ENCODE data around the gene ITPRID2. TPM values are rescaled to one million over a fixed set of nuclear protein-coding genes. Genes with fewer than 3 reads are reported as not detected.

ITPRID2 gene
- total RNA-seq, 1 donor from 2014 or later, result 100 TPM

DNA sequence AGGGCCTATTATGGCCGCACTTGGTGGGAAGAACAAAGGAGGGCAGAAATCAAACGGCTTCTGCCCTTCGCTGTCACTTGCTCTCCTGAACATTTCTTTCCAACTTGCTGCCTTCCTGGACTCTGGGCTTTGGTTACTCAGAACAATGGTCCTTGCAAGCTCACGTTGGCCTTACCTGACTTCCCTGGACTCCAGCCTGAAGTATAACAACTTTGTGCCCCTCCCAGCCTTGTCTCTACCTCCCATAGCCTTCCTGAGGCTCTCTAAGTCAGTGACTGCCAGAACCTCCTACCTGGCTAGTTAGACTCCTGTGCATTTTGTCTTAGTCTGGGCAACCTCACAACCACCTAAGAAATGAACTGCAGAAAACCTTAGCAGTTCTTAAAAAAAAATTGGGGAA, 30.2 kb upstream of the ITPRID2 start:
- DNase-seq (ENCODE audit: extremely low spot score, unreplicated experiment), result no peak
- no peaks in the 10 kb centered on the region for H3K4me1 Mint-ChIP-seq (ENCODE audit: unreplicated experiment)
- H3K36me3 Mint-ChIP-seq (ENCODE audit: unreplicated experiment), result no peaks in the 10 kb centered on the region
- TF ChIP-seq, protein P1, sequence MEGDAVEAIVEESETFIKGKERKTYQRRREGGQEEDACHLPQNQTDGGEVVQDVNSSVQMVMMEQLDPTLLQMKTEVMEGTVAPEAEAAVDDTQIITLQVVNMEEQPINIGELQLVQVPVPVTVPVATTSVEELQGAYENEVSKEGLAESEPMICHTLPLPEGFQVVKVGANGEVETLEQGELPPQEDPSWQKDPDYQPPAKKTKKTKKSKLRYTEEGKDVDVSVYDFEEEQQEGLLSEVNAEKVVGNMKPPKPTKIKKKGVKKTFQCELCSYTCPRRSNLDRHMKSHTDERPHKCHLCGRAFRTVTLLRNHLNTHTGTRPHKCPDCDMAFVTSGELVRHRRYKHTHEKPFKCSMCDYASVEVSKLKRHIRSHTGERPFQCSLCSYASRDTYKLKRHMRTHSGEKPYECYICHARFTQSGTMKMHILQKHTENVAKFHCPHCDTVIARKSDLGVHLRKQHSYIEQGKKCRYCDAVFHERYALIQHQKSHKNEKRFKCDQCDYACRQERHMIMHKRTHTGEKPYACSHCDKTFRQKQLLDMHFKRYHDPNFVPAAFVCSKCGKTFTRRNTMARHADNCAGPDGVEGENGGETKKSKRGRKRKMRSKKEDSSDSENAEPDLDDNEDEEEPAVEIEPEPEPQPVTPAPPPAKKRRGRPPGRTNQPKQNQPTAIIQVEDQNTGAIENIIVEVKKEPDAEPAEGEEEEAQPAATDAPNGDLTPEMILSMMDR (IDR thresholded peaks at IDR 0.05), result no peak
- no peak overlapping the region for H3K4me3 Mint-ChIP-seq (ENCODE audit: unreplicated experiment)
- no peaks in the 10 kb centered on the region for H3K27me3 Mint-ChIP-seq (ENCODE audit: unreplicated experiment)
- no peaks in the 10 kb centered on the region for H3K9me3 Mint-ChIP-seq (ENCODE audit: unreplicated experiment)
- no peak overlapping the region for H3K27ac Mint-ChIP-seq (ENCODE audit: unreplicated experiment)

DNA sequence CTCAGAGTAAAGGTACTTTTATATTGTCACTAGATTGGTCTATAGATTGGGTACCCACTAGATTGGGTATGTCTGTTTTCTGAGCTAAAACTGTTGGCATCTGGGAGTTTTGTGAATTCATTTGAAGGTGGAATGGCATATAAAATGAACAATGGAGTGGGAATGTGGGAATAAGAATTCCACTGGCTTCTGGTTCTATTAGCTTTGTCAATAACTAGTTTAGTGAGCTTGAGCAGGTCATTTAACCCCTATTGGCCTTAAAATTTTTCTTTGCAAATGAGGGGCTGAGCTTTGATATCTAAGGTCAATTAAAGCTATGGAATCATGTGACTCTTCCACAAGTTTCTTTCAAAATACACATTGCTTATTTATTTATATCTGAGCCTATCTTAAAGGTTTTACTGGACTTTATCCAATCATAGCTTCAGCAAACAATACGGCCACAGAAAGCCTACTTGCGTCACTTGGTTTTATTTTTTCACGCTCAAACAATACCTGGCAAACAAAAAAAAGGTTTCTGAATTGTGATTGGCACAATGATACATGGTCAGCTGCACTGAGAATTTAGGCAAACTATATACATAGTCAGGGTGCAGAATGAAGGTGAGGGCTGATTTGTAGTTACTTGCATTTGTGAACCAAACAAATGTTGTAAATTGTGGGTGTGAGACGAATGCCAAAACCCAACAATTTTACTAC, 28.8 kb upstream of the ITPRID2 start:
- Mint-ChIP-seq H3K27ac (ENCODE audit: unreplicated experiment) (no peak overlapping the region), H3K27me3 (ENCODE audit: unreplicated experiment) (no peaks in the 10 kb centered on the region), H3K36me3 (ENCODE audit: unreplicated experiment) (no peaks in the 10 kb centered on the region), H3K4me3 (ENCODE audit: unreplicated experiment) (no peak overlapping the region), H3K9me3 (ENCODE audit: unreplicated experiment) (no peaks in the 10 kb centered on the region), H3K4me1 (ENCODE audit: unreplicated experiment) (no peaks in the 10 kb centered on the region)
- TF ChIP-seq, protein P1 (IDR thresholded peaks at IDR 0.05), result no peak
- no peak for DNase-seq (ENCODE audit: extremely low spot score, unreplicated experiment)

DNA sequence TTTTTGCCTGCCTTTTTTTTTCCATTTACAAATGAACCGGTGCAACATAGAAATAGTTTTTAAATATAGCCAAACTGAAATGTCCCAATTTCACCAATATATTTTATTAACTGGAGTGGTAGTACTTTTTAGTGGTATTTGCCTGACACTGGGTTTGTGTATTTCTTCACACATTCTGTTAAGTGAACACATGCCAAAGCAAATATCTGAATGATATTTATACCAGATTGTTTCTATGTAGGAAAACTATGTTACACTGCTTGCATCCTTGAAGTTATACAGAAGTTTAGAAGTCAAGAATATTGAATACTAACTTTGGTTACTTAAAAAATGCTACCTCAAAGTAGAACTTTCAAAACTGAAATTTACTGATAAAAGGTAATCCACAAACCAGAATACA, 19.4 kb upstream of the ITPRID2 start:
- no peak overlapping the region for H3K27ac Mint-ChIP-seq (ENCODE audit: unreplicated experiment)
- H3K4me1 Mint-ChIP-seq (ENCODE audit: unreplicated experiment), result peaks cover 12% of the 10 kb centered on the region
- H3K36me3 Mint-ChIP-seq (ENCODE audit: unreplicated experiment), result no peaks in the 10 kb centered on the region
- no peak overlapping the region for H3K4me3 Mint-ChIP-seq (ENCODE audit: unreplicated experiment)
- no peaks in the 10 kb centered on the region for H3K27me3 Mint-ChIP-seq (ENCODE audit: unreplicated experiment)
- no peak for DNase-seq (ENCODE audit: extremely low spot score, unreplicated experiment)
- H3K9me3 Mint-ChIP-seq (ENCODE audit: unreplicated experiment), result no peaks in the 10 kb centered on the region
- TF ChIP-seq, protein P1 (IDR thresholded peaks at IDR 0.05), result no peak

DNA sequence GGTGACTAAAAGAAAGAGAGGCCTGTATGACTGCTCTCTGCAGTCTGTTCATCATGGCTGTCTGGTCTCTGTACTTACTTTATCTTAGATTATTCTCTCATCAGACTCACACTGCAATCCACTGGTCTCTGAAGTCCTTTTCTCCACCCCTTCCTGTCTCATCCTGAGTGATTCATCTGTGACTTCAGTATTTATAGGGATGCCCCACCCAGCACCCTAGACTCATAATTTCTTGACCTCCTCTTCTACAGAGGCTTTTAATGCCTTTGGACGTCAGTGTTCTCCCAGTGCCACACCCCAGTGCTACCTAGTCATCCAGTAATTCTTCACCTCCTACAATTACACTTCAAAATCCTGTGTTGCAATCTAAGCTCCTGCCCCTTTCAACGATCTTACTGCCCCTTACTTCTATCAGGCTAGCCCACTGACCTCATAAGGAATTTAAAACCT, 14.9 kb upstream of the ITPRID2 start:
- DNase-seq (ENCODE audit: extremely low spot score, unreplicated experiment), result no peak
- no peaks in the 10 kb centered on the region for H3K9me3 Mint-ChIP-seq (ENCODE audit: unreplicated experiment)
- H3K36me3 Mint-ChIP-seq (ENCODE audit: unreplicated experiment), result no peaks in the 10 kb centered on the region
- no peak overlapping the region for H3K27ac Mint-ChIP-seq (ENCODE audit: unreplicated experiment)
- H3K27me3 Mint-ChIP-seq (ENCODE audit: unreplicated experiment), result no peaks in the 10 kb centered on the region
- no peak overlapping the region for H3K4me3 Mint-ChIP-seq (ENCODE audit: unreplicated experiment)
- H3K4me1 Mint-ChIP-seq (ENCODE audit: unreplicated experiment), result peaks cover 12% of the 10 kb centered on the region
- TF ChIP-seq, protein P1 (IDR thresholded peaks at IDR 0.05), result no peak

DNA sequence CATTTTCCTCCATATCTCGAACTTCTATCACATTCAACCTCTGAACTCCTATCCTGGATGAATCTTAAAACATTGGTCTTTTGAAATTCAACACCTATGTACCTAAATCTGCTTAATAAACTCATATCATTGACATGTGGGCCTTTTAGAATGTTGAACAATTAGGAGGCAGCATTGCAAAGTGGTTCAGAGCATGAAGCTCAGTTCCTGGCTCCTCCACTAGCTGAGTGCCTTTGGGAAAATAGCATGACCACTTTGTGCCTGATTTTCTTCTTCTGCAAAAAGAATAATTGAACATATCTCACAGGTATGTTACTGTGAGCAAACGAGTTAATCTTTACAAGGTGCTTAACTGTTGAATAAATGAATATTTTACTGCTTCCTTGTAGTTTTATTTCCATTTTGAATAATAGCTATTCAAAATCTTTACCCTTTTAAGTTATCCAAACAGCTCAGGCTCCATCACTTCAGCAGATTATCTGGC, 14.3 kb upstream of the ITPRID2 start:
- Mint-ChIP-seq H3K4me1 (ENCODE audit: unreplicated experiment) (peaks cover 8% of the 10 kb centered on the region), H3K36me3 (ENCODE audit: unreplicated experiment) (no peaks in the 10 kb centered on the region), H3K9me3 (ENCODE audit: unreplicated experiment) (no peaks in the 10 kb centered on the region), H3K27ac (ENCODE audit: unreplicated experiment) (no peak overlapping the region), H3K4me3 (ENCODE audit: unreplicated experiment) (no peak overlapping the region), H3K27me3 (ENCODE audit: unreplicated experiment) (no peaks in the 10 kb centered on the region)
- TF ChIP-seq, protein P1 (IDR thresholded peaks at IDR 0.05), result no peak
- no peak for DNase-seq (ENCODE audit: extremely low spot score, unreplicated experiment)

Measured in osteocyte (in vitro differentiated cells).